HG02885 (cell line): Measurements from ENCODE around the gene STMN3.
A peak's percentile ranks its signal among the peaks of the same experiment; 100 is the strongest.
"Not testable (repeated sequence)": the region's sequence is repeated elsewhere in the genome, so short reads cannot be mapped to it uniquely, and the experiment has no call there.

Experiments
- ATAC-seq: cut with Tn5 transposase; IDR thresholded peaks from one replicate; pipeline ENCODE4 v1.9.1; 2021; ENCODE audit warnings: mild to moderate bottlenecking; ENCODE audit not compliant: unreplicated experiment, poor library complexity

Gene STMN3

DNA sequence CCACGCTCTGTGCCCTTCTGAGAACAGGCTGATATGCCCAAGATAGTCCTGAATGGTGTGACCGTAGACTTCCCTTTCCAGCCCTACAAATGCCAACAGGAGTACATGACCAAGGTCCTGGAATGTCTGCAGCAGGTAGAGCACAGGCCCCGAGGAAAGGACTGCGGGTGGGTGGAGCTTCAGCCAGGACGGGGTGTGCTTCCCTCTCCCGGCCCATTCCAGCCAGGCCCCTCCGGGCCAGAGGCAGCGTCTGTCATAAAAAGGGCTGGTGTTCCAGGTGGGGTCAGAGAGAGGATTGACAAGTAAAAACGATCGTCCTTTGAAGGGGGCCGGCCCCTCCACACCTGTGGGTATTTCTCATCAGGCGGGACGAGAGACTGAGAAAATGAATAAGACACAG lies 6.1 kb upstream of the STMN3 start:
- no peak for ATAC-seq

DNA sequence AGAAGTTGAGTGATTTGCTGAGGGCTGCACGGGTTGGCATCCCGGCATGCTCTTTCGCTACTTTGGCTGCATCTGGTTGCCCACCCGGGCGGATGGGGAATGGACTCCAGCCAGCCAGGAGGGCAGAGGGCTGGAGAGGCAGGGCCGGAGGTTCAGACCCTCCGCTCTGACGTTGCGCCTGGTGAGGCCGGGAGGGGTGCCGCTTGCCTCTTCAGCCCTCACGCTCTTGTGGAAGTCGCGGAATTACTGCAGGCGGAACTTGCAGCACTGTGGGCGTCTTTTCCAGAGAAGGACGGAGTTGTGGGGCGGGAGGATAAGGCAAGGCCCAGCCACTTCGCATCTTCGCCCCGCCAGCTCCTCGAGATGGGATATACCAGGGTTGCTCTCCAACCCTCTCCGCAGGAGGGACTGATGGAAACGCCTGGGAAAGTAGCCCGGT lies 5.5 kb upstream of the STMN3 start:
- ATAC-seq: peak; percentile 36

DNA sequence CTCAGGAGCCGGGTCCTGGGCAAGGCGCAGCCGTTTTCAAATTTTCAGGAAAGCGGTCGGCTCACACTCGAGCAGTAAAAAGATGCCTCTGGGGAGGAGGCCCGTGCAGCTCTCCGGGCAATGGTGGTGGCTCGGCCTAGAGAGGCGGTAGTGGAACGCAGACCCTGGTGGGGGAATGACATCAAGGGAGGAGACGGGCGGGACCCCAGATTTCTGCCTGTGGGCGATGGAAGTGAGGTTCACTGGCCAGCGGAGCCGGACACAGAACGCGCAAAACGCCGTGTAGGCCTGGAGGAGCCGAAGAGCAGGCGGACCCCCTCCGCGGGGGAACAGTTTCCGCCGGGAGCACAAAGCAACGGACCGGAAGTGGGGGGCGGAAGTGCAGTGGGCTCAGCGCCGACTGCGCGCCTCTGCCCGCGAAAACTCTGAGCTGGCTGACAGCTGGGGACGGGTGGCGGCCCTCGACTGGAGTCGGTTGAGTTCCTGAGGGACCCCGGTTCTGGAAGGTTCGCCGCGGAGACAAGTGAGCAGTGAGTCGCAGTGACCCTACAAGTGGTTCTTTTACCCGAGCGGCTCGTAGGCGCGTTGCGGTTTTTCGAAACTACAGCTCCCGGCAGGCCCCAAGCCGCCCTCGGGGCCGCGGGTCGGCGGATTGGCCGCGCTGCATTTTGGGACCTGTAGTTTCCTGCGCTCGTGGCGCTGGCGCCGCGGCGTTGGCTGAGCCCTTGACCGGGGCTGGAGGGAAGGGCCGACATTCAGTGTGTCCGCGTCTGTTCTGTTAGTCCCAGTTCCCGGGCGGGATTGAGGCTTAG lies 4.9 kb upstream of the STMN3 start, which contains the start of gene RTEL1:
Gene RTEL1 (plus strand): TSS at position 376 of the 812 bp plus-strand sequence. CDS start 1,091 bp downstream, outside the sequence.
- ATAC-seq: peak; percentile 86

DNA sequence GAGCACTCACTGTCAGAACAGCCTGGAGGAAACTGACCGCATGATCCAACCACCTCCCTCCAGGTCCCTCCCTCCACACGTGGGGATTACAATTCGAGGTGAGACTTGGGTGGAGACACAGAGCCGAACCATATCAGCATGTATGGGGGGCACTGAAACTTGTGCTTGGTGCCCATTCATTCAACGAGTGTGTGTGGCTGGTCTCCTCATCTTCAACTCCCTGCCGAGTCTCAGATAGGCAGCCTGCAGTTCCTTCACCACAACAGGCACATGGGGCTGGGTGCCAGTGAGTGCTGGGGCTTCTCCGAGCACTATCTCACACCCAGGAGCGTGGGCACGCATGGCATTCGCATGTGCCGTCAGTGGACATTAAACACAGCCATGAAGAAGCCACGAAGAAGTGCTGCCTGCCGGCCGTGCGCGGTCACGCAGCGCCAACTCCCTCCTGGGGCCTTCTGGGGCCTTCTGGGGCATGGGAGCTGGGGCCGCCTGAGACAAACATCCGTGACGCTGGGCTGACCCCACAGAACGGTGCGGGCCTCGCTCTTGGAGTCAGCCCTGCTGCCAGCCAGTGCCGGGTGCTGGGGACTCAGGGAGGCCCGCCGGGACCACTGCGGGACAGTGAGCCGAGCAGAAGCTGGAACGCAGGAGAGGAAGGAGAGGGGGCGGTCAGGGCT lies 4.2 kb upstream of the STMN3 start:
- peak; percentile 5 for ATAC-seq

DNA sequence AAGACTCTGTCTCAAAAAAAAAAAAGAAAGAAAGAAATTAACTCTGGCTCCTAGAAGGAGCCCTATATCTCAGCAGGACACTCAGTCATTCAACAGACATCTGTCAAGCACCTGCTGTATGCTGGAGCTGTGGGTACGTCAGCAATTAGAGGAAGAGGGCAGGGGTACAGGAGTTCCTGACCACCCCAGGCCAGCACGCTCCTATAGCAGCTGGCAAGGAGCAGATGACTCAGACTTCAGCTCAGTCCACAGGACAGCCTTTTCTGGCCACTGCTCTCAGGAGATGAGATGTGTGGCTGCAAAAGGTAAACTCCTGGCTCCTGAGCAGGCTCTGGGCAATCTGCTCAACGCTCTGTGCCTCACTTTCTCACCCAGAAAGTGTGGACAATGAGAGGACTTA lies 3.2 kb upstream of the STMN3 start:
- ATAC-seq: no peak

DNA sequence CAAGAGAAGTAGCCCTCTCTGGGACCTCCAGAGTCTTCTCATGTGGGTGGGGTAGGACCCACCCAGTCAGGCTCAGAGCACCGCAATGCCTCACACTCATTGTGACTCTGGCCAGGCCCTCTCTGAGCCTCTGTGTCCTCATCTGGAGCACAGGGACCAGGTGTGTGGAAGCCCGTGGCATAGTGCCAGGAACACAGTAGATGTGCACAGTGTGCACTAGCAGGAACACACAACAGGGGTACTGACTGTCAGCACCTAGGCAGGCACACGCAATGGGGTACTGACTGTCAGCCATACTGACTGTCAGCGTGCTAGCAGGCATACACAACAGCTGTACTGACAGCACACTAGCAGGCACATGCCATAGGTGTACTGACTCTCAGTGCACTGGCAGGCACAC lies 2.0 kb upstream of the STMN3 start:
- ATAC-seq: no peak

DNA sequence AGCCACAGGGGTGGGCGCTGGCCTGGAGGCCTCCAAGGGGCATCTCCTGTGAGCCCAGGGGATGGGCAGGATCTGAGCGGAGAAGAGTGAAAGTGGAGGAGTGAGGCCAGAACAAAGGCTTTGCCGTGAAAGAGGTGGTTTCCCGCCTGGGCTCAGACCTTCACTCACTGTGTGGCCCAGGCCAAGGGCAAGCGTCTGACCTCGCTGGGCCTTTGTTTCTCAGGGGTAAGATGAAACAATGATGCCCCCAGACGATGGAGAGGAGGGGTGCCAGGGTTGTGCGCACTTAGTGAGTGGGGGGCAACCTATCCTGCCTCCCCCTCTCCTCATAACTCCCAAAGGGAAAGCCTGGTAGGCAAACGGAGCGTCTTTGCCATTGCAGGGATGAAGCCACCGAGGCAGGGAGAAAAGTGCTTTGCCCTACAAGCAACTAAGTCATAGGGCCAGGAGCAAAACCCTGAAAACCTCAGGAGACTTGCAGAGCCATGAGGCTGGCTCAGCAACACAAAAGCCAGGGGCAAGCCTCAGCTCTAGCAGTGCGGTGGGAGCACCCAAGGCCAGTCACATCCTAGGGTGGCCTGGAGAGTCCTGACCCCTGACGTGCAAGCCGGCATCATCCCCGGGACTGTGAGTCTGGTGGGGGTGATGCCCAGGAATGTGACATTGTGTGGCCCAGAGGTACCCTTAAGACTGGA lies 897 bp upstream of the STMN3 start:
- no peak for ATAC-seq

DNA sequence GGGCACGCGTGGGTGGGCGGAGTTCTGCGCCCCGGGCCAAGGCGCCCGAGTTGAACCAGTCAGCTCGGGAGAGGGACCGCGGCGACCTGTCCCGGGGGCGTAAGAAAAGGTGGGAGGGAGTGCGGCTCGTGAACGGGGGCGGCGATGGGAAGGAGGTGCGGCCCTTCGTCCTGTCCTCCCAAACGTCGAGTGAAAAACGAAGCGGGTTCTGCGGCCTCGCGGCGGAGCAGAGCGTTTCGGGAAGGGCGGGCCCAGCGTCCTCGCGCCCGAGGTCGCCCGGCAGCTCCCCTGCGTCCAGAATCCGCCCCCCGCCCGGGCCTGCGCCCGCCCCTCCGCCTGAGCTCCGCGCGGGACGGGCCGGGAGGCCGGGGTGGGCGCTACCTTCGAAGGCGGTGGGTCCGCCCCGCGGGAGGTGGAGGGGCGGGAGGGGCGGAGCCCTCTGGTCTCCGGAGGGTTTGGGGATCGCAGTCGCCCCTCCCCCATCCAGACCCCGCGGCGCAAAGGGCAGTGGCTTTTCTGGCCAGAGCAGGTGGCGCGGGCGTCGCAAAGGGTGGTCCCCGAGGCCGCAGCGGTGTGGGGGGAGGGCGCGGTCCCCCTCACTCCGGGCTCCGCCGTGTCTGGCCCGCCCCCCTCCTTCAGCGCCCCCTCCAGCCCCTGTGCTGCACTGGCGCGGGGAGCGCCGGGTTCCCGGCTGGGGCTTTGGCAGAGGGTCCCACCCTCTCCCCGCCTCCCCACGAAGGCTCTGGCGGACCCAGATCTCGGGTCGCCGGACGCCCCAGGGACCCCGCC lies 838 bp downstream of the STMN3 start:
- no peak for ATAC-seq

DNA sequence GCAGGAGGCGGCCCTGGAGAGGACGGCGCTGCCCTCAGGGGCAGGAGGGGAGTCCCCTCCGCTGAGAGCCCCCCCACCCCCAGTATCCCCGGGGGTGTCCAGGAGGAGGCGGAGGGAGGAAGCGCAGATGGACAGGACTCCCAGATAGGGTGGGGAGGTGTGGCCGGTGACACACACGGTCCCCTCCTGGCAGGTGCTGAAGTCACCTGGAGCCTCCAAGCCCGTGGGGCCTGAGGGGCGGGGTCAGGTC lies 1.4 kb downstream of the STMN3 start:
- ATAC-seq: no peak

DNA sequence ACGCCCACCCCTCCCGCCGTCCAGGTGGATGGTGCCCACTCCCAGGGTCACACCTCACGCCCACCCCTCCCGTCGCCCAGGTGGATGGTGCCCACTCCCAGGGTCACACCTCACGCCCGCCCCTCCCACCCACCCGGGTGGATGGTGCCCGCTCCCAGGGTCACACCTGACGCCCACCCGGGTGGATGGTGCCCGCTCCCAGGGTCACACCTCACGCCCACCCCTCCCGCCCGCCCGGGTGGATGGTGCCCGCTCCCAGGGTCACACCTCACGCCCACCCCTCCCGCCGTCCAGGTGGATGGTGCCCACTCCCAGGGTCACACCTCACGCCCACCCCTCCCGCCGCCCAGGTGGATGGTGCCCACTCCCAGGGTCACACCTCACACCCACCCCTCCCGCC lies 2.7 kb downstream of the STMN3 start:
- ATAC-seq: not testable (repeated sequence)

DNA sequence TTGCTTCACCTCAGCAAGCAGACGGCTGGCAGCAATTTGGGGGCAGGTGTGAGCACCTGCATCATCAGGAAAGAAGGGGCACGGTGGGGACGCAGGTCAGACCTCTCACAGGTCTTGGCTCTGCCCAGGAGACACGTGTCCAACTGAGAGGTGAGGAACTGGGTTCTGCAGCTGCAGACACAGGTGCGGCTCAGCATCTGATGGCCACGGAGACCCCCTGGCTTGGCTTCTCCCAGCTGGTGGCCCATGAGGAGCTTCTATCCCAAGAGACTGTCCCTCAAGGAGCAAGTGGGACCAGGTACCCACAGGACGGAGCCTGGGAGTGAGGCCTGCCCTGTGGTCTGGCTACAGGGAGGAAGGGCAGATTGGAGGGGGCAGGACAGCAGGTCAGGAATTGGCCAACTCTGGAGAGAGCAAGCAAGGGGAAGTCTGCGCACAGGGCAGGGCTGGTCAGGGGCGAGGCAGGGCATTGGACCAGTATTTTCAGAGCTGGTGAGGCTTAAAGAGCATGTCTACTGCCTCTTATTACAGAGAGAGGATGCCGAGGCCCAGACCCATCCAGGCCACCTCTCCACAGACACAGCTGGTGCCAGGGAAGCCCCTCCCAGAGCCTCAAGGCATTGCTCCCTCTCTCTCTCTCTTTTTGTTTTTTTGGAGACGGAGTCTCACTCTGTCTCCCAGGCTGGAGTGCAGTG lies 4.2 kb downstream of the STMN3 start:
- ATAC-seq: no peak

DNA sequence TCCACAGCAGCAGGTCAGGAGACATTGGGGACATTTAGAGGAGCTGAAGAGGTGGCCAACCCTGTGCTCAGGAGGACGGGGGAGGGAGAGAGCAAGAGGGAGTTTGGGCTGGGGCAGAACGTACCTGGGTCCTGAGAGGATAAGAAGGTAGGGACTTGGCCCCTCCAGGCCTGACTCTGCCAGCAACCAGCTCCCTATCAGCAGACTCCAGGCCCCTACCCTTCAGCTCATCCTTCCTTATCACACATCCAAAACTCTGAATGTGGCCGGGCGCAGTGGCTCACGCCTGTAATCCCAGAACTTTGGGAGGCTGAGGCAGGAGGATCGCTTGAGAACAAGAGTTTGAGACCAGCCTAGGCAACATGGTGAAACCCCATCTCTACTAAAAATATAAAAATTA lies 5.0 kb downstream of the STMN3 start:
- no peak for ATAC-seq

DNA sequence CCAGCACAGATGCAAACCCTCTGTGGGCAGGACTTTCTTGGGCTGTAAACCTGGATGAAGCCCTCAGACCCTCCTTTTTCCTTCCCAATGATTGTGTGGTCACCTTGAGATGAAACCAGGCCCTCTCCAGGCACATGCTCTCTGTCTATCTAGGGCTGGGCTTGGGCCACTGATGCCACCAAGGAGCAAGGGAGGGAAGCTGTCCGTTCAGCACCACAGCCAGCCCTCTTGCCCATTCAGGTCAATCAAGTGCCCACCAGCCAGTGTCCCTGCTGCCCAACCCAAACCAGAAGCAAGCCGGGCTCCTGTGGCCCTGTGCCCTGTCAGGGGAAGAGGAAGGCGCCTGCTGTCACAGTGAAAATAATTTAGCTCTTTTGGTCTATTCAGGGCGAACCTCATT lies 8.0 kb downstream of the STMN3 start:
- no peak for ATAC-seq

DNA sequence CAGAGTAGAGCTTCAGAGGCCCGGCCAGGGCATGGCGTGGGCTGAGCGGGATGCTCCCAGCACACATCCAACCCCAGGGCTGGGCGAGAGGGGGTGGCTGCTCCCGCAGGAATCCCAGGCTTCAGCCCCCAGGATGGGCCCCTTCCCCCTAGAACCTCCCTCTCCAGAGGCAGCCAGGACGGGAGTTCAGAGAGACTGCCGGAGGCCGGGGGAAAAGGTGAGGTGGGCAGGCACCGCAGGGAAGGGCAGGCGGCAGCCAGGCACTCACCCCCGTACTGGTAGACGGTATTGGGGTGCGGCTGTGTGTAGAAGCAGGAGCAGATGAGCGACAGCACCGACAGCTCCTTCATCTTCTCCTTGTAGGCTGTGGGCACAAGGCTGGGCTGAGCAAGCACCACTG lies 9.3 kb downstream of the STMN3 start:
- ATAC-seq: no peak

DNA sequence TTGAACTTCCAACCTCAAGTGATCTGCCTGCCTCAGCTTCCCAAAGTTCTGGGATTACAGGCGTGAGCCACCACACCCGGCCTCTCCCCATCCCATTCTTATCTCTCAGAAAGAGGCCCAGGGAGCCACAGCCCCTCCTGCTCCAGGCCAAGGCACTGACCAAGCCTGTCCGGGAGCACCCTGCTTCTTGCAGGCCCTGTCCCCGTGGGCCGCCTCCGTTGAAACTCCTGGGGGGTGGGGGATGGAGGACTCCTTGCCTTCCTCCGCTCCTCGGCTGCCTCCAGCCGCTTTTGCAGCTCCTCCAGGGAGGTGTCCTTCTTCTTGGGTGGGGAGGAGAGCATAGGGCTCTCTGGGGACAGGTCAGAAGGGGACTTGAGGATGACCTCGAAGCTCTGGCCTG lies 9.7 kb downstream of the STMN3 start:
- no peak for ATAC-seq

DNA sequence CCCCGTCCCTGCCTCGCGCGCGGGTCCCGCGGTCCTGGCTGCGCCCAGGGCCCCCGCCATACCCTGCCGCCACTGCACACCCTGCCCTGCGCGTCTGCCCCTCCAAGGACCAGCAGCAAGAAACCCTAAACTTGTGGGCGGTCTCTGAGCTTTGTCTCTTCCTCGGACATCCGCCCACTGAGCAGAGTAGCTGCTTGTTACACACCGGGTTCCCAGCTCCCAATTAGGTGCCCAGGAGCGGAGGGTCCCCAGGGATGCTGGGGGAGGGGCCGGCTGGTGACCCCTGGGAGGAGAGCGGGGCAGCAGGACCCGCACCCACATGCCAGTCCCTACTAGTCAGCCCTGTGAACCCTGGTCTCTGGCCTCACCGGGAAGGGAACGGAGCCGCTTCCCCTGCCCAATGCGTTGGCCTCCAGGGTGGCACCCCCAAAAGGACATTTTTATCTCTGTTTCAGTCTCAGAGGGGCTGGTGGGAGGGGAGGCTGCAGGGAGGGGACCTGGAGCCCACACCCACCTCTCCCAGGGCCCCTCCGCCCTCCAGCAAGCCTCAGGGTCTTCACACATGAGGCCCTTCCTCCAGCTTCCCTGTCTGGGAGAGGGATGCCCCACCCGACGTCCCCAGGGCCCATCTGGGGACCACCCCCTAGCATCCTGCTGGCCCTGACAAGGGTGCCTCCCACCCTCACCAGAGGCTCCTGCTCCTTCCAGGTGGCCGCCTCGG lies 10.5 kb downstream of the STMN3 start:
- peak; percentile 4 for ATAC-seq

DNA sequence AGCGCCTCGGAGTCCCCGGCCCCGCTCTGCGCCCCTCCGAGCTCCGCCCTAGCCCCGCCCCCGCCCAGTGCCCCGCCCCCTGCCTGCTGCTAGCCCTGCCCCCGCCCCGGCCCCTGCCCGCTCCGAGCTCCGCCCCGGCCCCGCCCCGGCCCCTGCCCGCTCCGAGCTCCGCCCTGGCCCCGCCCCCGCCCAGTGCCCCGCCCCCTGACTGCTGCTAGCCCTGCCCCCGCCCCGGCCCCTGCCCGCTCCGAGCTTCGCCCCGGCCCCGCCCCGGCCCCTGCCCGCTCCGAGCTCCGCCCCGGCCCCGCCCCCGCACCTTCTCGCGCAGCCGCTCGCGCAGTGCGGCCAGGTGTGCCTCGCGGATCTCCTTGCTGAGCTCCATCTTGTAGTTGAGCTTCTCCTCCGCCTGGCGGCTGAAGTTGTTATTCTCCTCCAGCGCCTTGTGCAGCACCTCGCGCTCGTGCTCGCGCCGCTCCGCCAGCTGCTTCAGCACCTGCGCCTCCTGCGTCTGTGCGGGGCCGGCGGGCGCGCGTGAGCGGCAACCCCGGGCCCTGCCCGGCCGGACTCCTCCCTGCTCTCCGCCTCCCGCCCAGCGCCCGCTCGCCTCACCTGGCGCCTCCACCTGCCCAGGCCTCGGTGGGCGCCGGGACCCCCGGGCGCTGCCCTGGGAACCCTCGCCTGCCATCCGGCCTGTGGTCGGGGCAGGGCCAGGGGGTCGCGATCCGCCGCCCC lies 11.3 kb downstream of the STMN3 start:
- ATAC-seq: peak; percentile 79

DNA sequence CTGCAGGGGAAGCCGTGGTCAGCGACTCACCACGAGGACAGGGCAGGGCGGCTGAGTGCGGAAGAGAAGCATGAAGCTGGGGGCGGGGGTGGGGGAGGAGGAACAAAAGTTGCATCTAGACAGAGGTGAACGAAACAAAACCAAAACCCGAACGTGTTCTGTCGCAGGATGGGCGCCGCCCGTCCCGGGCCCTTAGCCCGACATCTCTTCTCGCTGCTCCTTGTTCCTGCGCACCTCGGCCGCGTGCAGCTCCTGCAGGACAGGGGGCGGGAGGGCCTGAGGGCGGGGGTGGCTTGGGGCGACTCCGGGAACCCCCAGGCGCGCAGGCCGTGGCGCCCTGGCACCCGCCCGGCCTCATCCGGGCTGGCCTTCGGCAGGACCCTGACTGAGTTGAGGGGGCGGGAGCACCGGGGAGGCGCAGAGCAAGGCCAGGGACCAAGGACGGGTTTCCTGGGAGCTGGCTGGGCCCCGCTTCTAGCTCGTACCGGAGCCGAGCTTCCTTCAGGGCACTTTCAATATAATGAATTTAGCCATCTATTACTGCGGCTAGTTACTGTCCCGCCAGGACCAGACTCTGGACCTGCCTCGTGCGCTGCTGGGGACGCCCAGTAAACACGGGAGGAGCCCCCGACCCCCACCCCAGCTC lies 12.0 kb downstream of the STMN3 start:
- ATAC-seq: peak; percentile 19
